SK-N-SH treated with all-trans-retinoic acid at 6 μM for 48 hours (cell line): Measurements from ENCODE around the gene NPB.

Source experiments
- PATZ1 ChIP-seq: fragments of 250-450 bp; sonication (Bioruptor Pico); IDR thresholded peaks from 2 replicates; pipeline ENCODE4 v1.8.0; 2020; ENCODE audit warnings: mild to moderate bottlenecking, moderate library complexity, borderline replicate concordance
- RARB ChIP-seq: fragments of 250-450 bp; sonication (Bioruptor Pico); IDR thresholded peaks from 2 replicates; pipeline ENCODE4 v1.8.0; 2021; ENCODE audit warnings: mild to moderate bottlenecking, moderate library complexity
- TSHZ2 ChIP-seq: fragments of 250-450 bp; sonication (Bioruptor Pico); IDR thresholded peaks from 2 replicates; pipeline ENCODE4 v1.5.0; 2020; ENCODE audit warnings: mild to moderate bottlenecking, moderate library complexity
- TF ChIP-seq, protein P1 (sequence below): fragments of 250-450 bp; sonication (Bioruptor Pico); IDR thresholded peaks from 2 replicates; pipeline ENCODE4 v1.5.1; 2021; ENCODE audit warnings: mild to moderate bottlenecking, moderate library complexity

GRCh38 chr17:81929253-81930141 lies 27.5 kb downstream of the NPB start:
- TF ChIP-seq TSHZ2, result no peak
- no peak for TF ChIP-seq RARB
- TF ChIP-seq, protein P1, sequence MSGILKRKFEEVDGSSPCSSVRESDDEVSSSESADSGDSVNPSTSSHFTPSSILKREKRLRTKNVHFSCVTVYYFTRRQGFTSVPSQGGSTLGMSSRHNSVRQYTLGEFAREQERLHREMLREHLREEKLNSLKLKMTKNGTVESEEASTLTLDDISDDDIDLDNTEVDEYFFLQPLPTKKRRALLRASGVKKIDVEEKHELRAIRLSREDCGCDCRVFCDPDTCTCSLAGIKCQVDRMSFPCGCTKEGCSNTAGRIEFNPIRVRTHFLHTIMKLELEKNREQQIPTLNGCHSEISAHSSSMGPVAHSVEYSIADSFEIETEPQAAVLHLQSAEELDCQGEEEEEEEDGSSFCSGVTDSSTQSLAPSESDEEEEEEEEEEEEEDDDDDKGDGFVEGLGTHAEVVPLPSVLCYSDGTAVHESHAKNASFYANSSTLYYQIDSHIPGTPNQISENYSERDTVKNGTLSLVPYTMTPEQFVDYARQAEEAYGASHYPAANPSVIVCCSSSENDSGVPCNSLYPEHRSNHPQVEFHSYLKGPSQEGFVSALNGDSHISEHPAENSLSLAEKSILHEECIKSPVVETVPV (CRISPR knock-in tag), result no peak
- TF ChIP-seq PATZ1, result no peak
